ENCODE results near the gene TCOF1.

TCOF1 gene

DNA sequence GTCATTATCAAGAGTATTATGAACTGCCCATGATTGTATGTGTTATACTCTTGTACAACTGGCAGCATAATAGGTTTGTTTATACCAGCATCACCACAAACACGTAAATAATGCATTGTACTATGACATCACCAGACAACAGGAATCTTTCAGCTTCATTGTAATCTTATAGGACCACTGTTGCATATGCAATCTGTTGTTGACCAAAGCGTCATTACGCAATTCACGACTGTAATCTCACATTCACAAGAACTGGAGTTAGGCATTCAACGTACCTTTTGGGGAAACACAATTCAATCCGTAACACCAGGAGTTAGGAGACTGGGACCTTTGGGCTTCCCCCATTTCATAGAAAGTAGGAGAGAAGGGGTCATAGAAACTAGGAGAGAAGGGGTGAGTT is 34.4 kb upstream of the TCOF1 start:
- no peak for DNase-seq

DNA sequence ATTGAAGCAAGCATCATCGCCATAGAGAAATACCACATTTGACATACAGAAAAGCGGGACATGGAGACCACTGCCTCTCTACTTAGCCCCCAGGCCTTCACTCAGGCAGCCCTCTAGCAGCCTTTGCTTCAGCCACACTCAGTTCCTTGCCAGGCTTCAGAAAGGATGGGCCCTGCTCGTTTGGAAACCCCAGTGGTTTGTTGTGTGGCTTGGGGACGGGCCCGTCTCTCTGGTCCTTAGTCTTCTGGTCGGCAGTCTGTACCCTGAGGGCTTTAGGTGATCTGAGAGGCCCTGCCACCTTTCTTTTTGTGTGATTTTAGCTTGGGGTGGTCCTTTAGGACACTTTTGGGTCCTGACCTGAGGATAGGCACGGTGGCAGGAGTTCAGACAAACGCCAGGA is 33.7 kb upstream of the TCOF1 start:
- DNase-seq: no peak

DNA sequence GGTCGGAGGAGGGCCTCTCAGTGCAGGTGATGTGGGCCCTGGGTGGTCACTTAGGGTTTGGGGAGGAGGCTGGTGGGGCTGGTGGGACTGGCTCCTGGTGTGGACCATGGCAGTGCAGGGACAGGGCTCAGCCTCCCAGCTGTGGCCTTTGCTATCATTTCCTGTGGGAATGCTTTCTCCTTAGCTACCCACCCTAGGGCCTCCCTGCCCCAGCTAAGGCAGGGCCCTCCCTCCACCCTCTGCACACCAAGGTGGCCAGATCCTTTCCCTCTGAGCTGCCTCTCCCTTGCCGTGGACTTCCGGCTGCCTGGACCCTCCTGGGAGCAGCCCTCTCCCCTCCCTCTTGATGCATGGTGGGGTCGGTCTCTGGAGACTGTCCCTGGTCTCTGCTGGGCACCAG is 32.1 kb upstream of the TCOF1 start:
- no peak for DNase-seq

DNA sequence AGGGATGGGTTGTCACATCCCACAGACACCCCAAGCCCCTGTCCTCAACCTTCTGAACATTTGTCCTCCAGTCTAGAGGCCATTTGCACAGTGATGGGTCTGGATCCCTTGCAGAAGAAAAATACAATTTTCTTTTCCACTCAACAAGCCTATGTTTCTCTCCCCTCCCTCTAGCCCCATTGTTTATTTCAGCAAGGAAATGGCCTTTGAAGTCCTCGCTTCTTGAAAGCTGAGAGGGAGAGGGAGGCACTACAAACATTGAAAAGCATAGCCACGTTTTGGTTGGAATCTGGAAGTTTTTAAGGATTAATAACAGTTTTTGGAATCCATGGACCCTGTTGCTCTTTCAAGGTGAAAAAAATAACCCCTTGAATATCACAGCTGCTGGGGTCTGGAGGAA is 30.8 kb upstream of the TCOF1 start:
- no peak for DNase-seq

DNA sequence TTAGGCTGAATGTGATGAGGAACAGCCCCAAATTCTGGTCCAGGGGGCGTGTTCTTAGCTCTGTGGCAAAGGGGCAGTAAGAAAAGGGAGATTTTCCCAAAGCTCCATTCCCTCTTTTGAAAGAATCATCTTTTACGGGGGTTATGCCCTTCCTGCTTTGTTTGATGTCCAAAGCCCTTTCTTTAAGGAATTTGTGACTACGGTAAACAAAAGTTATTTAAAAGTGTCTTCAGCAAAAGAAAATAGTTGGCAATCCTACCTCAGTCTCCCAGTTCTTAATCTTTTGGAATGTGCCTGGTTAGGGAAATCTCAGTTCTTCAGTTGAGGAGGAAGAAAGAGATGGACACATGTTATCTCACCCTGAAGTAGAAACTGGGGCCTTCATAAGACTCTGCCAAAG is 30.4 kb upstream of the TCOF1 start:
- DNase-seq: no peak

DNA sequence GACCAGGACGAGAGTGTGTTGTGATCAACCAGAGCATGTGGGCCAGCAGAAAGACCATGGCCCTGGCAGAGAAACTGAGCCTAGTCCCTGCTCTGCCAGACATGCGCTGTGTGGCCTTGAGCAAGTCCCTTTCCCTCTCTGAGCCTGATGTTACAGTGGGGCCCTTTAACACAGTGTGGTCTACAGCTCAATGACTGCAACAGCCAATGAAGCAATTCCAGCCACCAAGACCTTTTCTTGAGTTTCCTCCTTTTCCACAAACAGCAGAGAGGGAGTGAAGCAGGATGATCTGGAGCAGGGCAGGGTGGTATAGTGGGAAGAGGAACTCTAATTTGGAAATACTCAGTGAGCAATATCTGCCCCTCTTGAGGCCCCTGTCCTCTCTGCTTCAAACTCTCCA is 29.0 kb upstream of the TCOF1 start:
- no peak for DNase-seq

DNA sequence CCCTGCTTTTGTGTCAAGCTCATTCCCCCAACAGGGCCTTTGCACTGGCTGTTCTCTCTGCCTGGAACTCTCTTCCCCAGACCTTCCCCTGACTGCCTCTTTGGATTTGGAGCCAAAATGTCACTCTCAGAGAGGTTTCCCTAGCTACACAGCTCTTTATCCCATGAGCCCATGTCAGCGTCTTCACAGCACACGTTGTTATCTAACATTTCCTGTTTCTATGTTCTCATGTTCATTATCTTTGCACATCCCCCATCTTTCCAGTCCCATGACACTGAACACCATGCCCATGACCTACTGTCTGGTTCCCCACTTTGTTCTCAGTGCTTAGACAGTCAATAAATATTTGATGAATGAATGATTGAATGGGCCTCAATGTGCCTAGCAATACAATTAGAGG is 28.5 kb upstream of the TCOF1 start:
- DNase-seq: no peak

DNA sequence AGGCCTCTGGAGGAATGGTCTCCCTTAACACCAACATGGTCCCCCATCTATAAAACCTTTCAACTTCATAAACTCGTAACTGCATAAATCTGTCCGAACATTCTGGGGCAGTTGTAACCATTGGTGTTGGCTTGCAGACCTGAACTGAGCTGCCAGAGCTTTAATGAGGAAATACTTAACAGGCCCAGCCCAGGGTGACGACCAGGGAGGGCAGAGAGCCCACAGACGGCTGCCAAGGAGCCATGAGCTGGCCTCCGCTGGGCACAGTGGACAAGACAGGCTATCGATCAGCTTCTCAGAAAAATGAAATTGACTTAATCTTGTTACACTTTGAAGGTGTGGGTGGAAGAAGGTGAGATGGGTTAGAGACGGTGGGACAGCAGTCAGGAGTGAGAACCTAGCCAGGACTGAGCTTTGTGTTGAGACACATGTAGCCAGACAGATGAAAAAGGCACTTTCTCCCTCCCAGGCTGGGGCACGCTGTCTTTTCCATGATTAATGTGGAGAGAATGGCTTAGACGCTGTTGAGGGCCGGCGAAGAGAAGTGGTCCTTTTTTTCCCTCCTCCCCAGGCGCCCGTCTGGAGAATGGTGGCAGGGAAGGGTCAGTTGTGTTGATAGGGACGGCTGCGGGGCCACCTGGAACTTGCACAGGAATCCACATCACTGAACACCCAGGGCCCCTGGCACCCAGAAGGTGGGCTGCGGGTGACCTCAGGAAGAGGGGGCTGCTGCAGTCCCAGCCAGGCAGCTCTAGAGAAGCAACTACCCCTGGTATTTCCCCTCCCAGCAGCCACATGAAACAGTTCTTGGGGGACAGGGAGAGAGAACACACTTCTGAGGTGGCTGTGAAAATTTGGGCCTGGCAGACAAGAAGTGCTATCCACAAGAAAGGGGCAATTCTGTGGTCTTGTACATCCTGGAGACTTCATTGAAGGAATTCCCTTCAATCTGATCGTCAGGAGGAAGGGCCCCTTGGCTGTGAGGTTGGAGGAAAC is 27.3 kb upstream of the TCOF1 start:
- DNase-seq: no peak

DNA sequence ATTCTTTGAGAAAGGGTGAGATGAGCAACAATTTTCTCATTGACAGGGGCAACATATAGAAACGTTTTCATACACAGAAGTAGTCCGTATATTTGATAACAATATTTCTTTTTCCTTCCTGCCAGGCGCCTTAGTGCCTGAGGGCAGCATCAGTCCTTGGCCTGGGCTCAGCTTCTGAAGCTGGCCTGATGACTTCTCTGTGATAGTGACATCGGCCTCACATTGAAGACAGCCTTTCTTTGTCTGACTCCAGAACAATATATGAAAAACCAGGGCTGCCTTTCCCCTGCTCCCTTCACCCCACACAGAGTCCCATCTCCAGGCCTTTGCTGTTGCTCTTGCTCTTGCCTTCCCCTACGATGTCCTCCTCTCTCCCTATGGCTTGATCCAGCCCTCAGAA is 24.1 kb upstream of the TCOF1 start:
- no peak for DNase-seq

DNA sequence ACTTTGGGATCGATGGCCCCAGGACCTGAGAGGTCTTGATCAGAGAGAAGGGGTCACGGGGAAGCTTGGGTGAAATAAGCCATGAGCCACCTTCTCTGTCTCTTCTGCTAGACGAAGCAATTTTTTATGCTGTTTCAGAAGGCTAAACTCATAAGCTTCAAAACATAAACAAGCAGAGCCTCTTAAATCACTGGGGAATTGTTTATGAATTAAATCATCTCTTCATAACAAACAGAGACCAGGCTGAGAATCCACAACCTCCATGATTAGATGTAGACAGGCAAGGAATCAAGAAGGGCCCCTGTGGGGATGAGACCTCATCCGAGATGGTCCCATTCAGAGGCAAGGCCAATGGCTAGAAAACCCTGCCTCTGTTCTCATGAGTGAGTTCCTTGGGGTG is 21.7 kb upstream of the TCOF1 start:
- DNase-seq: no peak

DNA sequence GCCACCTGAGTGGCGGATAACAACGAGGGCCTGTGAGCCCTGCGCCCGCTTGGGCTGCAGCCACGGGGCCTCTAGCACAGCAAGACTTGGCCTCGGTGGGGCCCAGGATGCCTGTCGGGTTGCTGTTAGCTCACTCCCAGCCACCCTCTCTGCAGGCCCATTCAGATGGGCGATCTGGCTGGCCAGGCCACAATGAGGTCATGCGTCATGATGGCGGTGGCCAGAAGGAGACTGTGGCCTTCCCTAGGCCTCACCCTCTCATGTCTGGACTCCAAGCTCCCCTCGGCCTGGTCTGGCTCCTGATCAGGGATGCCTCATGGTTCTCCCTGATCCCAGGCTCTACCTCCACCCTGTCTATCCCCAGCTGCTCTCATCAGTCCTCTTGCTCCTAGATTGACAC is 19.0 kb upstream of the TCOF1 start:
- no peak for DNase-seq

DNA sequence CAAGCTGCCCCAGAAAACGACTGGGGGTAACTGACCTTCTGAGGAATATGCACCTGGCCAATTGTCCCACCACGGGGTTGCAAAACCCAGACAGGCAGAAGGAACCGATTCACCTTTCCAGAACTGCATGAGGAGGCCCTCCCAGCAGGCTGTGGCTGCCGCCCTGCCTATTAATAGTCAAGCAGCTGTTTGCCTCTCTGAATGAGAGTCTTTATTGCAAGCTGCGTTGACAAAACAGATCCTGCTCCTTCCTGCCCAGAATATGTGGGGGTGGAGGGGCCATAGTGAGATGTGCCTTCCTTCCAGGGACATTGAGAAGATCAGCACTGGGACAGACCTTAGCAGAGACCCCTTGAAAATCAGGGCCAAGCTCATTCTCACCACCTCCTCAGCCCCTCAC is 18.3 kb upstream of the TCOF1 start:
- DNase-seq: no peak

DNA sequence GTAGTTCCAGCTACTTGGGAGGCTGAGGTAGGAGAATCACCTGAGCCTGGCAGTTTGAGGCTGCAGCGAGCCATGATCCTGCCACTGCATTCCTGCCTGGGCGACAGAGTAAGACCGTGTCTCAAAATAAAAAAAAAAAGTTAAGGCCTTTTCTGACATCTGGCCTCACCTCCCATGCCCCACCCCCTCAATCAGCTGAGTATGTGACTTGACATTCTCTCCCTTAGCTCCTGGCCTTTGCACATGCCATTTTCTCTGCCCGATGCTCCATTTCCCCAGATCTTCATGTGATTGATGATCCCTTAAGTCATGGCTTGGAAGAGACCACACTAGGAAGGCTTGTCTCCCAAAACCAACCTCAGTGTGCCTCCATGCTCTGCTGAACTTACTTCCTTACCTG is 17.7 kb upstream of the TCOF1 start:
- no peak for DNase-seq

DNA sequence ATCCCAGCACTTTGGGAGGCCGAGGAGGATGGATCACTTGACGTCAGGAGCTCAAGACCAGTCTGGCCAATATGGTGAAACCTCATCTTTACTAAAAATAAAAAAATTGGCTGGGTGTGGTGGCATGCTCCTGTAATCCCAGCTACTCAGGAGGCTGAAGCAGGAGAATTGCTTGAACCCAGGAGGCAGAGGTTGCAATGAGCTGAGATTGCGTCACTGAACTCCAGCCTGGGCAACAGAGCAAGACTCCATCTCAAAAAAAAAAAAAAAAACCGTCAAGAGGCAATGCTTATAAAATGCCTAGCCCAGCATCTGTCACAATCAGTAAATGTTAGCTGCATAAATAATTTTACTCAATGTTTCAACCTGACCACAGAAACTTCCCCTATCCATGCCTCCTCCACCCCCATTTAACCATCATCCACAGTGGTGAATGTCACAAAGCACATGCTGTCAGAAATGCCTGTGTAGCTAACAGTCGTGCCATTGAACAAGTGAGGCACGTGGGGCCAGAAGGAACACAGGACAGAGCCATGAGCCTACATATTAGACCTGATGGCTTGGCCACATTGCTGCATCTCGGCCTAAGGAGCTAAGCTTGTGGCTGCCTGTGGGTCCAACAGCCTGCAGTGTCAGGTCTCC is 16.8 kb upstream of the TCOF1 start:
- no peak for DNase-seq

DNA sequence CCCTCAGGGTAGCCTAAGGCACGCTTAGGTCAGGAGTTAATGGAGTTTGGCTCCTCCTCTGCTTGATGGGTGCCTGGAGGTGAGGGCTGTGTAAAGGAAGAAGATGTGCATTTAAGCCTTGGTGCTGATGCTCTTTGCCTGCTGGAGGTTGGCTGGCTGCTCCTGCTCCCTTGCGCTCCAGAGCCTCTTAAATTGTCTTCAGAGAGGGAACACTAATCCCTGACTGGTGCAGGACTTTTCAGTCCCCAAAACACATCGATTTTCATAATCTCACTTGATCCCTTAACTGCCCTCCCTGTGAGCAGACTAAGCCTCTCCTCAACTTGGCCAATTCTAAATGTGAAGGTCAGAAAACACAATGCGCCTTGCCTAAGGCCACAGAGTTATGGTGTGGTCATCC is 16.2 kb upstream of the TCOF1 start:
- DNase-seq: no peak

DNA sequence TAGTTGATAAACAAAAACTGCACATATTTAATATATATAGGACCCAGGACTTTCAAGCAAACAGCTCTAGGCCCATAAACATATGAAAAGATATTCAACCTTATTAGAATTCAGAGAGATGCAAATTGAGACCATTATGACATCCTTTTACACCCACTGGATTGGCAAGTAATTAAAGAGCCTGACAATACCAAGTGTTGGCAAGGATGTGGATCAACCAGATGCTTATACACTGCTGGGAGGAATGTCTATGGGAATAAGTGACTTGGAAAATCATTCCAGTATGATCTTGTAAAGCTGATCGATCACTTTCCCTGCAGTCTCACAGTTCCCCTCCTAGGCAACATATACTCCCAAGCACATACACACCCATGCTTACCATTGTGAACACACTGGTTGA is 15.5 kb upstream of the TCOF1 start:
- no peak for DNase-seq

DNA sequence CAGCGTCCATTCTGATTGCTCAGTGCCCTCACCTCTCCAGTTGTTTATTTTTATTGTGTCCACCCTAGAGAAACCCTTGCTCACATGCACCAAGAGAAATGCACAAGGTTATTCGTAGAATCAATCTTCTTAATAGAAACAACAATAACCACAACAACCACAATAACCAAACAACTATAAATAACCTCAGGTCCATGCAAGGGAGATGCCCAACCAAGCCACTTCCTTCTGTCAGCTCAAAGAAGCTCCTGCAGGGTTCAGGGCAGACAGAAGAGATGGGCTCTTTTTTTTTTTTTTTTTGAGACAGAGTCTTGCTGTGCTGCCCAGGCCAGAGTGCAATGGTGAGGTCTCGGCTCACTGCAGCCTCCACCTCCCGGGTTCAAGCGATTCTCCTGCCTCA is 14.9 kb upstream of the TCOF1 start:
- no peak for DNase-seq

DNA sequence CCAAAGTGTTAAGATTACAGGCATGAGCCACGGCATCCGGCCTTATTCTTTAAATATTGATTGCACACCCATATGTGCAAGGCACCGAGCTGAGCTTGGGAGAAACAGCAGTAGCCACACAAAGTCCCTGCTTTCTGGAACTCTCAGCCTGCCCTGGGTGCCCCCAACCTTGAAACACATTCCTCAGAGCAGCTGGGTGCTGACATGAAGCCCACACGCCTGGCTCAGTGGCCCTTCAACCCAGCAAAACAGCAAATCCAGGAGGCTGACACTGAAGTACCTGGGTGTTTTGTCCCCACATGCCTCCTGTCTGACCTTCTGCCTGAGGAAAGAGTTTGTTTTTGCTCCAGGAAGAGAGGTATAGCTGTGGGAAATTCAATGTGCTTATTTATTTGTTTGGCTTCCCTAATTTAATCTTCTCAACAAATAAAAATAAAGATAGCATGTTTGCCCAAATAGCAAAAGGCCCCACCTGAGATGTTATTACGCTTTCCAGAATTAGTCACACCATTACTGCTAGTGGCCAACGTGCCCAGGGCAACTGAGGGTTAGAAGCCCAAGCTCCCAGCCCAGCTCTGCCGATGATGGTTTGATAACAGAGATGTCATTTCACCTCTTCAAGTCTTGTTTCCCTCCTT is 13.4 kb upstream of the TCOF1 start:
- no peak for DNase-seq

DNA sequence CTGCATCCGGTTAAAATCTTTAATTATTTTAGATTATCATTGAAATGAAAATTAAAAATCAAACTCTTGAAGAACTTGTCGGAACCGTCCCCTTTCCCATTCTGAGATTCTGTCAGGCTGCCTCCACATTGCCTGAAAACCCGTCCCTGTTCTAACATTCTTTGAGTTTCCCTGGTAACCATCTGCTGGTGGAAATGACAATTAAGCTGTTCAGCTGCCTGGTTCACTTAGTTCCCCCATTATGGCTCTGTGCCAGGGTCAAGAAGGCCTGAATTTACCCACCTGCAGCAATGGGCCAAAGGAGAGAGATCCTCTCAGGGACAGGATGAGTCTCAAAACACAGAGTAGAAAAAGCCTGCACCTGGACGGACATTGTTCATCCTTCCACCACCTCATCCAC is 11.8 kb upstream of the TCOF1 start:
- DNase-seq: no peak

DNA sequence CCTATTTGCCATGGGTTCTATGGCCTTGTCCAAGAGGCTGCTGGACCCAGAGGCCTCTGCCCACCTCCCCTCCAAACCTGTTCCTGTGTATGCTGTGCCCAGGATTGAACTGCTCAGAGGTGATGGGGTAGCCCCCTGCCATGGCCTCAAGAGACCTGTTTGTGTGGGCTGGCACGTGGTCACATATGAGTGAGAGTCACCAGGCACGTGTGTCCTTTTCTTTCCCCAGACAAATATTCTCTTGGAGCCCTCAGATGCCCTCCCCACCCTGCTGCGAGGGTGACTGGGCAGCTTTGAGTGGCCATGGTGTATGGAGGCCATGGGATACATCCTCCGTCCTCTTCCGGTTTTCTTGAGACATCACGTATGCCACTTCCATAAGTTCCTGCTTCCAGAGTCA is 10.9 kb upstream of the TCOF1 start:
- no peak for DNase-seq

DNA sequence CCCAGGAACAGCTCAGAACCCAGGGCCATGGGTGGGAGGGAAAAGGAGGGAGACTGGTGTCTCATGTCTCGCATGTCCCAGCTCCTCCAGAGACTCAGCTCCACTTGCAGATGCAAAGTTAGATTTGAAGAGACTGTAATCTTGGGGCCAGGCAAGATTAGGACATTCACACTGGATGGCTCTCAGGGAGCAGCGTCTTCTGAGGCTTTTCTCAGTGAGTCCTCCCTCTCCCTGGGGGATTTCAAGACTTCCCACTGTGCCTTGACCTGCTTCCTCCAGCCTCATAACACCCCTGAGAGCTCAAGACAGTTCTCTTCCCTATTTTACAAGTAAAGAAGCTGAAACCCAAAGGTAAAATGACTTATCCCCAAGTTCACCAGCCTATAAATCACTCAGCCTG is 10.5 kb upstream of the TCOF1 start:
- DNase-seq: no peak

DNA sequence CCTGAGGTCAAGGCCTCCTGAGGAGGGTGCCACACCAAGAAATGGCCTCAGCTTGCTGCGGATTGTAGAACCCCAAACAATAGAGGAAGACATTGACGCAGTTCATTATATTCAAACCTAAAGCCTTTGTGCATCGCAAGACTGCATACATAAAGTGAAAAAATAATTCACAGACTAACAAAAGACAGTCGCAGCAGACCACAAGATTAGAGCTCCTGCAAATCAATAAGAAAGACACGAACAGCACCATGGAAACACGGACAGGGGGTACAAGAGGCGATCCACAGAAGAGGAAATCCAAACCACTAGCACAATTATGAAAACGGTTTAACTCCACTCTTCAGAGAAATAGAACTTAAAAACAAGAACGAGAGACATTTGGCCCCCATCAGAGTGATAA is 10.0 kb upstream of the TCOF1 start:
- DNase-seq: no peak

DNA sequence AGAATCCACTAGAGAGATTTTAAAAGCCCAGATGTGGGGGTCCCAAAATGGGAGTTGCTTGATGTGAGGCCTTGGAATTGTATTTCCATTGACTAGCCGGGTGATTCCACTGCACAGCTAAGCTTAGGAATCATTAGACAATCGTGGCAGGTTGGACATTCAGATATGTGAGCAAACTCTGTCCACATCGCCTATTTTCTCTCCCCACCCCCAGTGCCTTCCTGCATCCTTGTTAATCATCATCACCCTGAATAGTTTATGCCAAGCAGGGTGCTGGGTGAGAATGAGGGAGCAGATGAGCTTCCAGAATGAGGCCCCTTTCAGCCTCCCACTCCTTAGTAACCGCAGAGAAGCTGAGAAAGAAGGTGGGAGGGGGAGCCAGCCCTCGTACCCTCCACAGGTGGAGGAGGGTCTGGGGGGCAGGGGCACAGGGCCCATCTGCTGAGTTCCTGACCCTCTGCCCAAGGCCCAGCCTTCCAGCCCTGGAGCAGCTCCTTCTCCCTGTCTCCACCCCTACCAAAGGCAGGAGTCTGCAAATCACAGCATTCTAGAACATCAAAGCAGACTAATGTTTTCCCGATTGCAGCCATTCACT is 7.7 kb upstream of the TCOF1 start:
- no peak for DNase-seq
